GM12892 (cell line): ENCODE data around the gene CARMIL1.

Source experiments
- DNase-seq: peaks from one replicate; pipeline ENCODE4 v3.0.0; 2011; ENCODE audit not compliant: insufficient read length
- FAIRE-seq: peaks from 2 replicates; lab custom pipeline; 2011; peaks lifted over from hg19 to GRCh38; lab: Jason Lieb, UNC
- POLR2A ChIP-seq: IDR thresholded peaks from 2 replicates; pipeline ENCODE4 v1.6.1; 2011; ENCODE audit warnings: low read depth, low read length, control low read depth
- POLR2AphosphoS5 ChIP-seq: IDR thresholded peaks from 2 replicates; pipeline ENCODE4 v1.6.1; 2011; ENCODE audit warnings: low read depth, low read length, control low read depth
- TAF1 ChIP-seq: IDR thresholded peaks from 2 replicates; pipeline ENCODE4 v1.6.1; 2011; ENCODE audit warnings: low read depth, mild to moderate bottlenecking, control low read depth, low read length, borderline replicate concordance

The CARMIL1 gene

GRCh38 chr6:25384967-25385366, 105.8 kb downstream of the CARMIL1 start:
- FAIRE-seq = no peak
- TF ChIP-seq POLR2AphosphoS5 (no peak), TAF1 (no peak), POLR2A (no peak)
- DNase-seq = no peak

- FAIRE-seq (no peak), DNase-seq (no peak)
- TF ChIP-seq POLR2A (no peak), TAF1 (no peak), POLR2AphosphoS5 (no peak)
These were observed 108.3 kb downstream of the CARMIL1 start for GRCh38 chr6:25387483-25387882.

GRCh38 chr6:25387911-25388310, 108.7 kb downstream of the CARMIL1 start:
- no peak for TF ChIP-seq TAF1
- no peak for TF ChIP-seq POLR2A
- TF ChIP-seq POLR2AphosphoS5 = no peak
- DNase-seq = no peak
- no peak for FAIRE-seq

- FAIRE-seq = no peak
- TF ChIP-seq TAF1 (no peak), POLR2AphosphoS5 (no peak), POLR2A (no peak)
- no peak for DNase-seq
These were observed 109.6 kb downstream of the CARMIL1 start for GRCh38 chr6:25388776-25389175.

GRCh38 chr6:25389471-25389870, 110.3 kb downstream of the CARMIL1 start:
- no peak for TF ChIP-seq POLR2A
- no peak for TF ChIP-seq POLR2AphosphoS5
- TF ChIP-seq TAF1 = no peak
- DNase-seq (no peak), FAIRE-seq (no peak)

- no peak for TF ChIP-seq POLR2AphosphoS5
- no peak for TF ChIP-seq POLR2A
- no peak for TF ChIP-seq TAF1
- FAIRE-seq (no peak), DNase-seq (no peak)
These were observed 113.2 kb downstream of the CARMIL1 start for GRCh38 chr6:25392372-25392771.

- DNase-seq = no peak
- TF ChIP-seq POLR2A (no peak), POLR2AphosphoS5 (no peak), TAF1 (no peak)
- peak; percentile 36 for FAIRE-seq
These were observed 116.6 kb downstream of the CARMIL1 start for GRCh38 chr6:25395731-25396130.

GRCh38 chr6:25397406-25397805, 118.2 kb downstream of the CARMIL1 start:
- no peak for FAIRE-seq
- TF ChIP-seq POLR2A (no peak), TAF1 (no peak), POLR2AphosphoS5 (no peak)

GRCh38 chr6:25399885-25400284, 120.7 kb downstream of the CARMIL1 start:
- TF ChIP-seq TAF1 (no peak), POLR2AphosphoS5 (no peak), POLR2A (no peak)
- no peak for FAIRE-seq
- DNase-seq = no peak

More at GRCh38 chr6:25397406-25397805, 118.2 kb downstream of the CARMIL1 start:
- DNase-seq = no peak

GRCh38 chr6:25401711-25402110, 122.5 kb downstream of the CARMIL1 start:
- DNase-seq = no peak
- no peak for TF ChIP-seq TAF1
- TF ChIP-seq POLR2AphosphoS5 = no peak
- TF ChIP-seq POLR2A = no peak
- FAIRE-seq = no peak

GRCh38 chr6:25402125-25402524, 123.0 kb downstream of the CARMIL1 start:
- no peak for FAIRE-seq
- no peak for TF ChIP-seq POLR2A
- no peak for TF ChIP-seq POLR2AphosphoS5
- TF ChIP-seq TAF1 = no peak
- DNase-seq = no peak

GRCh38 chr6:25403150-25403549, 124.0 kb downstream of the CARMIL1 start:
- TF ChIP-seq TAF1 (no peak), POLR2AphosphoS5 (no peak), POLR2A (no peak)
- FAIRE-seq (peak; percentile 54), DNase-seq (no peak)

GRCh38 chr6:25404091-25404490, 124.9 kb downstream of the CARMIL1 start:
- TF ChIP-seq POLR2AphosphoS5 (no peak), TAF1 (no peak), POLR2A (no peak)
- peak; percentile 9 for FAIRE-seq
- no peak for DNase-seq
